Pericardium fibroblast (primary cell): ENCODE data around the gene NTF4. TPM values are rescaled to one million over a fixed set of nuclear protein-coding genes. Genes with fewer than 3 reads are reported as not detected.

Experiments used
- total RNA-seq: library from RNA; depleted of rRNA; stranded (reverse); fragments of >200 nt; gene quantifications from 2 replicates; pipeline ENCODE4 v1.2.3, GENCODE V29; 2015

NTF4 gene
- 1.1 TPM in 1 of 2 replicates, not detected in the other for total RNA-seq

GRCh38 chr19:49064768-49065611 is at the start of gene NTF4:
TSS of gene NTF4 (minus strand) at chr19:49064818. CDS start at chr19:49061997, 2,821 bp downstream.

GRCh38 chr19:49113762-49114629 is 49.4 kb upstream of the NTF4 start, which contains the start of gene LIN7B:
TSS of gene LIN7B (plus strand) at chr19:49114370. CDS start at chr19:49114405, 35 bp downstream.

GRCh38 chr19:49085020-49085867 is 20.6 kb upstream of the NTF4 start, which contains the start of gene SNRNP70:
TSS of gene SNRNP70 (plus strand) at chr19:49085451. CDS start at chr19:49086415, 964 bp downstream.

GRCh38 chr19:49057636-49058234 is 6.9 kb downstream of the NTF4 start, which contains the start of gene CGB7:
TSS of gene CGB7 (minus strand) at chr19:49057749. CDS start at chr19:49055375, 2,374 bp downstream.

GRCh38 chr19:49049011-49049410 is 15.6 kb downstream of the NTF4 start, which contains the start of gene CGB8:
TSS of gene CGB8 (minus strand) at chr19:49049111. CDS start at chr19:49048739, 372 bp downstream.

GRCh38 chr19:49043548-49043947 is 21.1 kb downstream of the NTF4 start, which contains the start of gene CGB5:
TSS of gene CGB5 (plus strand) at chr19:49043848. CDS start at chr19:49044210, 362 bp downstream.

GRCh38 chr19:49036815-49037214 is 27.8 kb downstream of the NTF4 start, which contains the start of gene CGB1:
TSS of gene CGB1 (minus strand) at chr19:49036895. CDS start at chr19:49036711, 184 bp downstream.

GRCh38 chr19:49031642-49032301 is 32.8 kb downstream of the NTF4 start, which contains the start of gene CGB2:
TSS of gene CGB2 (plus strand) at chr19:49031890. CDS start at chr19:49032096, 206 bp downstream.

GRCh38 chr19:49024233-49024632 is 40.4 kb downstream of the NTF4 start, which contains the start of gene CGB3:
TSS of gene CGB3 (minus strand) at chr19:49024333. CDS start at chr19:49023971, 362 bp downstream.

GRCh38 chr19:49017041-49017665 is 47.5 kb downstream of the NTF4 start, which contains the start of gene LHB:
TSS of gene LHB (minus strand) at chr19:49017091. CDS start at chr19:49017081, 10 bp downstream.

Other genes starting within 250 kb of the NTF4 start
- 5.9 and 14.9 TPM in 2 replicates for gene HSD17B14, start 228.3 kb downstream of the NTF4 start, total RNA-seq
- gene PLEKHA4, start 196.2 kb downstream of the NTF4 start, total RNA-seq: 10.3 and 28.0 TPM in 2 replicates
- gene PPP1R15A, start 192.4 kb downstream of the NTF4 start, total RNA-seq: 46.6 and 66.4 TPM in 2 replicates
- 0.09 TPM in 1 of 2 replicates, not detected in the other for gene TULP2, start 166.1 kb downstream of the NTF4 start, total RNA-seq
- gene NUCB1, start 164.5 kb downstream of the NTF4 start, total RNA-seq: 322 and 497 TPM in 2 replicates
- gene DHDH, start 131.1 kb downstream of the NTF4 start, total RNA-seq: 0.68 TPM in 1 of 2 replicates, not detected in the other
- gene BAX, start 109.9 kb downstream of the NTF4 start, total RNA-seq: 74.8 and 110 TPM in 2 replicates
- gene FTL, start 99.5 kb downstream of the NTF4 start, total RNA-seq: 6,635 and 8,342 TPM in 2 replicates
- 39.2 and 79.2 TPM in 2 replicates for gene GYS1, start 71.5 kb downstream of the NTF4 start, total RNA-seq
- 100 and 106 TPM in 2 replicates for gene RUVBL2, start 70.9 kb downstream of the NTF4 start, total RNA-seq
- gene LHB, start 47.7 kb downstream of the NTF4 start, total RNA-seq: not detected in 2 replicates
- gene CGB3, start 40.5 kb downstream of the NTF4 start, total RNA-seq: not detected in 2 replicates
- gene CGB2, start 32.9 kb downstream of the NTF4 start, total RNA-seq: not detected in 2 replicates
- gene CGB1, start 27.9 kb downstream of the NTF4 start, total RNA-seq: not detected in 2 replicates
- not detected in 2 replicates for gene CGB5, start 21.0 kb downstream of the NTF4 start, total RNA-seq
- not detected in 2 replicates for gene CGB8, start 15.7 kb downstream of the NTF4 start, total RNA-seq
- gene CGB7, start 7.1 kb downstream of the NTF4 start, total RNA-seq: 0.35 TPM in 1 of 2 replicates, not detected in the other
- gene KCNA7, start 7.9 kb upstream of the NTF4 start, total RNA-seq: not detected in 2 replicates
- gene SNRNP70, start 20.6 kb upstream of the NTF4 start, total RNA-seq: 109 and 117 TPM in 2 replicates
- 9.8 and 12.3 TPM in 2 replicates for gene LIN7B, start 49.6 kb upstream of the NTF4 start, total RNA-seq
- gene C19orf73, start 54.3 kb upstream of the NTF4 start, total RNA-seq: 3.2 and 12.3 TPM in 2 replicates
- 2.8 TPM in 2 replicates for gene PPFIA3, start 54.7 kb upstream of the NTF4 start, total RNA-seq
- 1.2 and 3.2 TPM in 2 replicates for gene HRC, start 90.6 kb upstream of the NTF4 start, total RNA-seq
- gene TRPM4, start 93.0 kb upstream of the NTF4 start, total RNA-seq: 15.2 and 27.5 TPM in 2 replicates